Stimulated activated CD8-positive, alpha-beta memory T cell treated with anti-CD3 and anti-CD28 coated beads, Interleukin-4, amount 100 ng/mL, for 24 hours (primary cell): ENCODE data around the gene TSHZ3.

Experiments used
- DNase-seq: peaks from one replicate; pipeline ENCODE4 v3.0.0-alpha.2; 2020; ENCODE audit warnings: low read depth

TSHZ3 gene

GRCh38 chr19:31354799-31355664 lies 5.8 kb upstream of the TSHZ3 start:
- DNase-seq: no peak

- DNase-seq: no peak
Observed at GRCh38 chr19:31354316-31354715, 5.1 kb upstream of the TSHZ3 start.

- no peak for DNase-seq
Observed at GRCh38 chr19:31353833-31354232, 4.6 kb upstream of the TSHZ3 start.

- no peak for DNase-seq
Observed at GRCh38 chr19:31352782-31353651, 3.8 kb upstream of the TSHZ3 start.

GRCh38 chr19:31352296-31352781 lies 3.1 kb upstream of the TSHZ3 start:
- DNase-seq: no peak

GRCh38 chr19:31351855-31352195 lies 2.6 kb upstream of the TSHZ3 start:
- DNase-seq: no peak

- DNase-seq: no peak
Observed at GRCh38 chr19:31351056-31351854, 2.0 kb upstream of the TSHZ3 start.

GRCh38 chr19:31350693-31351055 lies 1.4 kb upstream of the TSHZ3 start:
- no peak for DNase-seq

- DNase-seq: no peak
Observed at GRCh38 chr19:31350033-31350692, 927 bp upstream of the TSHZ3 start.

- no peak for DNase-seq
Observed at GRCh38 chr19:31348481-31349159, 616 bp downstream of the TSHZ3 start.

GRCh38 chr19:31347828-31348392 lies 1.3 kb downstream of the TSHZ3 start:
- DNase-seq: no peak

- DNase-seq: no peak
Observed at GRCh38 chr19:31347354-31347753, 1.9 kb downstream of the TSHZ3 start.

GRCh38 chr19:31346184-31347059 lies 2.8 kb downstream of the TSHZ3 start:
- DNase-seq: no peak

GRCh38 chr19:31344403-31344802 lies 4.8 kb downstream of the TSHZ3 start:
- no peak for DNase-seq

GRCh38 chr19:31342926-31343325 lies 6.3 kb downstream of the TSHZ3 start:
- DNase-seq: no peak

GRCh38 chr19:31340042-31341025 lies 8.9 kb downstream of the TSHZ3 start:
- DNase-seq: no peak

GRCh38 chr19:31339411-31339810 lies 9.8 kb downstream of the TSHZ3 start:
- no peak for DNase-seq

- DNase-seq: no peak
Observed at GRCh38 chr19:31338069-31338776, 11.0 kb downstream of the TSHZ3 start.
